Calu3 (cell line): ENCODE results near the gene PFN2. TPM values are rescaled to one million over a fixed set of nuclear protein-coding genes. Genes with fewer than 3 reads are reported as not detected.
"Not testable (repeated sequence)": the region's sequence is repeated elsewhere in the genome, so short reads cannot be mapped to it uniquely, and the experiment has no call there.

Experiments used
- BruUV-seq: library from RNA; stranded (reverse); fragments of 400-500 nt; replicated peaks from 2 replicates; lab custom pipeline; 2021; lab: Mats Ljungman, UMichigan
- CTCF ChIA-PET: fragments of 300-600 bp; sonication (Branson Sonifier 250); formaldehyde crosslinking; loops from one replicate; lab custom pipeline; 2022; ENCODE audit warnings: antibody characterized with exemption; lab: Charles Lee
- DNase-seq: peaks from one replicate; pipeline ENCODE4 v3.0.0; 2022
- H3K27ac Mint-ChIP-seq: one replicate; pipeline ENCODE4 v1.8.0; 2022; ENCODE audit warnings: mixed read lengths; ENCODE audit not compliant: unreplicated experiment
- H3K27me3 Mint-ChIP-seq: one replicate; pipeline ENCODE4 v1.8.0; 2022; ENCODE audit warnings: mixed read lengths; ENCODE audit not compliant: unreplicated experiment
- H3K36me3 Mint-ChIP-seq: one replicate; pipeline ENCODE4 v1.8.0; 2022; ENCODE audit warnings: mild to moderate bottlenecking, moderate library complexity, mixed read lengths; ENCODE audit not compliant: insufficient read depth, unreplicated experiment
- H3K4me1 Mint-ChIP-seq: one replicate; pipeline ENCODE4 v1.8.0; 2022; ENCODE audit warnings: mild to moderate bottlenecking, low read depth, mixed read lengths; ENCODE audit not compliant: unreplicated experiment
- H3K4me3 Mint-ChIP-seq: one replicate; pipeline ENCODE4 v1.8.0; 2022; ENCODE audit warnings: mild to moderate bottlenecking, low read depth, moderate library complexity, mixed read lengths; ENCODE audit not compliant: unreplicated experiment
- H3K9me3 Mint-ChIP-seq: one replicate; pipeline ENCODE4 v1.8.0; 2022; ENCODE audit warnings: low read depth, mixed read lengths; ENCODE audit not compliant: unreplicated experiment
- intact Hi-C: fragments of 100-400 bp; cut with micrococcal nuclease; formaldehyde crosslinking; loops from one replicate; pipeline ENCODE4 v1.10.0; 2022; ENCODE audit not compliant: unreplicated experiment
- total RNA-seq: library from RNA; stranded (reverse); gene quantifications from 2 replicates; pipeline ENCODE4 v1.2.3, GENCODE V29; 2022
- TF ChIP-seq, protein P1 (sequence below): fragments of 200-600 bp; IDR thresholded peaks from one replicate; pipeline ENCODE4 v1.8.0; 2022; ENCODE audit warnings: antibody characterized with exemption; ENCODE audit not compliant: unreplicated experiment

PFN2 gene
- total RNA-seq, 1 experiment from 2014 or later, result 225 TPM

- Mint-ChIP-seq H3K36me3 (peaks cover 4% of the 10 kb centered on the region), H3K27me3 (no peaks in the 10 kb centered on the region), H3K4me1 (no peaks in the 10 kb centered on the region), H3K27ac (no peak overlapping the region), H3K4me3 (no peak overlapping the region), H3K9me3 (peaks cover 6% of the 10 kb centered on the region)
- intact Hi-C loops, result no loop called here
- DNase-seq, result no peak
- TF ChIP-seq, protein P1, sequence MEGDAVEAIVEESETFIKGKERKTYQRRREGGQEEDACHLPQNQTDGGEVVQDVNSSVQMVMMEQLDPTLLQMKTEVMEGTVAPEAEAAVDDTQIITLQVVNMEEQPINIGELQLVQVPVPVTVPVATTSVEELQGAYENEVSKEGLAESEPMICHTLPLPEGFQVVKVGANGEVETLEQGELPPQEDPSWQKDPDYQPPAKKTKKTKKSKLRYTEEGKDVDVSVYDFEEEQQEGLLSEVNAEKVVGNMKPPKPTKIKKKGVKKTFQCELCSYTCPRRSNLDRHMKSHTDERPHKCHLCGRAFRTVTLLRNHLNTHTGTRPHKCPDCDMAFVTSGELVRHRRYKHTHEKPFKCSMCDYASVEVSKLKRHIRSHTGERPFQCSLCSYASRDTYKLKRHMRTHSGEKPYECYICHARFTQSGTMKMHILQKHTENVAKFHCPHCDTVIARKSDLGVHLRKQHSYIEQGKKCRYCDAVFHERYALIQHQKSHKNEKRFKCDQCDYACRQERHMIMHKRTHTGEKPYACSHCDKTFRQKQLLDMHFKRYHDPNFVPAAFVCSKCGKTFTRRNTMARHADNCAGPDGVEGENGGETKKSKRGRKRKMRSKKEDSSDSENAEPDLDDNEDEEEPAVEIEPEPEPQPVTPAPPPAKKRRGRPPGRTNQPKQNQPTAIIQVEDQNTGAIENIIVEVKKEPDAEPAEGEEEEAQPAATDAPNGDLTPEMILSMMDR, result no peak
- CTCF ChIA-PET, result no interaction called here
- no TSS peak for BruUV-seq
These were observed 28.7 kb downstream of the PFN2 start for GRCh38 chr3:149941946-149942345.

GRCh38 chr3:149941186-149941585 lies 29.5 kb downstream of the PFN2 start:
- peaks cover 6% of the 10 kb centered on the region for H3K9me3 Mint-ChIP-seq
- no peaks in the 10 kb centered on the region for H3K27me3 Mint-ChIP-seq
- no peak for DNase-seq
- no peaks in the 10 kb centered on the region for H3K36me3 Mint-ChIP-seq
- no TSS peak for BruUV-seq
- intact Hi-C loops, result no loop called here
- H3K4me1 Mint-ChIP-seq, result no peaks in the 10 kb centered on the region
- H3K4me3 Mint-ChIP-seq, result no peak overlapping the region
- TF ChIP-seq, protein P1, result no peak
- CTCF ChIA-PET, result no interaction called here
- no peak overlapping the region for H3K27ac Mint-ChIP-seq

GRCh38 chr3:149938392-149939055 lies 32.2 kb downstream of the PFN2 start:
- intact Hi-C loops, H3K27me3 Mint-ChIP-seq, H3K36me3 Mint-ChIP-seq, DNase-seq, H3K4me1 Mint-ChIP-seq, CTCF ChIA-PET, H3K9me3 Mint-ChIP-seq, H3K27ac Mint-ChIP-seq, BruUV-seq, H3K4me3 Mint-ChIP-seq: not testable (repeated sequence)

DNA sequence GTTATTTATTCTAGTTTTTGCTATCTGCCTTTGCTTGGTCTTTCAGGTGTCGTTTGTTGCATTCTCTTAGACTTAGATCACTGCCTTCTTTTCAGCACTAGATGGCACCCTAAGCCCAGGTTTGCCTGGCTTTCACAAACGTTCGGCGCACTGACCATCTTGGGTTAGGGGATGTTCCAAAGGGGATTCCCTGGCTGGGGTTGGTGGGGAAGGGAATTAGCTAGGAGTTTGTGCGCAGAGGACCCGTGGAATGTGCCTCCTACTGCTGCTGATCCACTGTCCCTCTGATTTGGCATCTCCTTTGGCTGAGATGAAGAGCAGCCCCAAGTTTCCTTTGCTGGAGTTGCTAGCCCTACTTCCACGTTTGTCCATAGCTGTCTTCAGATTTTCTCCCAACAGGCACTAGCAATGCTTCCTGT lies 33.9 kb downstream of the PFN2 start:
- DNase-seq, result peak; percentile 68
- BruUV-seq, result no TSS peak
- intact Hi-C loops, result loop anchor here (1.0 kb wide), 2 partner anchors 247 to 284 kb away; no protein-coding TSS in a partner anchor

More for the DNA sequence above, 33.9 kb downstream of the PFN2 start:
- CTCF ChIA-PET, result interaction anchor here (0.9 to 1.5 kb wide), 3 partner anchors 30 to 247 kb away, joined by 4 to 7 read pairs (median 4); no protein-coding TSS in a partner anchor
- H3K36me3 Mint-ChIP-seq, result peaks cover 8% of the 10 kb centered on the region
- TF ChIP-seq, protein P1, result peak; percentile 88
- H3K27ac Mint-ChIP-seq, result no peak overlapping the region
- H3K4me1 Mint-ChIP-seq, result no peaks in the 10 kb centered on the region
- no peak overlapping the region for H3K4me3 Mint-ChIP-seq
- no peaks in the 10 kb centered on the region for H3K27me3 Mint-ChIP-seq
- H3K9me3 Mint-ChIP-seq, result peaks cover 6% of the 10 kb centered on the region
